ENCODE measurements around the gene TRIM73.
"Not testable (repeated sequence)": the region's sequence is repeated elsewhere in the genome, so short reads cannot be mapped to it uniquely, and the experiment has no call there.

TRIM73 gene

GRCh38 chr7:75395329-75395728 is at the start of gene TRIM73:
Gene TRIM73 (plus strand): TSS chr7:75395629. CDS start chr7:75398934, 3,305 bp downstream.
- H2AFZ ChIP-seq (ENCODE audit: low read length); H3K27me3 ChIP-seq (ENCODE audit: insufficient read depth, low read length, poor library complexity, severe bottlenecking); H3K9me3 ChIP-seq (ENCODE audit: insufficient read depth, low read depth, low read length); H3K36me3 ChIP-seq (ENCODE audit: insufficient read depth, low read length); H3K4me3 ChIP-seq (ENCODE audit: low read length, poor library complexity, severe bottlenecking); H3F3A ChIP-seq (ENCODE audit: low read depth); H4K20me1 ChIP-seq (ENCODE audit: insufficient read depth, low read length, poor library complexity, severe bottlenecking); H3K4me1 ChIP-seq (ENCODE audit: insufficient read depth, low read length, poor library complexity, severe bottlenecking); H3K9me2 ChIP-seq (replicated peaks; ENCODE audit: low read depth, low read length); H3K4me2 ChIP-seq (ENCODE audit: low read depth, low read length, poor library complexity, severe bottlenecking); H3K9ac ChIP-seq (ENCODE audit: low read depth, low read length, poor library complexity, severe bottlenecking); H3K79me2 ChIP-seq (ENCODE audit: insufficient read depth, low read length): not testable (repeated sequence)

GRCh38 chr7:75358671-75359541 is 36.5 kb upstream of the TRIM73 start:
- H3K9me3 ChIP-seq (ENCODE audit: insufficient read depth, low read depth, low read length); H3K27me3 ChIP-seq (ENCODE audit: insufficient read depth, low read length, poor library complexity, severe bottlenecking); H3K79me2 ChIP-seq (ENCODE audit: insufficient read depth, low read length); H3K4me2 ChIP-seq (ENCODE audit: low read depth, low read length, poor library complexity, severe bottlenecking); H2AFZ ChIP-seq (ENCODE audit: low read length); H3K9ac ChIP-seq (ENCODE audit: low read depth, low read length, poor library complexity, severe bottlenecking); H4K20me1 ChIP-seq (ENCODE audit: insufficient read depth, low read length, poor library complexity, severe bottlenecking); H3K36me3 ChIP-seq (ENCODE audit: insufficient read depth, low read length); H3K4me3 ChIP-seq (ENCODE audit: low read length, poor library complexity, severe bottlenecking); H3F3A ChIP-seq (ENCODE audit: low read depth); H3K4me1 ChIP-seq (ENCODE audit: insufficient read depth, low read length, poor library complexity, severe bottlenecking); H3K9me2 ChIP-seq (replicated peaks; ENCODE audit: low read depth, low read length): not testable (repeated sequence)

GRCh38 chr7:75359542-75359848 is 35.9 kb upstream of the TRIM73 start:
- H4K20me1 ChIP-seq (ENCODE audit: insufficient read depth, low read length, poor library complexity, severe bottlenecking); H3K9ac ChIP-seq (ENCODE audit: low read depth, low read length, poor library complexity, severe bottlenecking); H3K9me3 ChIP-seq (ENCODE audit: insufficient read depth, low read depth, low read length); H3K4me2 ChIP-seq (ENCODE audit: low read depth, low read length, poor library complexity, severe bottlenecking); H3K9me2 ChIP-seq (replicated peaks; ENCODE audit: low read depth, low read length); H2AFZ ChIP-seq (ENCODE audit: low read length); H3K4me3 ChIP-seq (ENCODE audit: low read length, poor library complexity, severe bottlenecking); H3K27me3 ChIP-seq (ENCODE audit: insufficient read depth, low read length, poor library complexity, severe bottlenecking); H3K4me1 ChIP-seq (ENCODE audit: insufficient read depth, low read length, poor library complexity, severe bottlenecking); H3K79me2 ChIP-seq (ENCODE audit: insufficient read depth, low read length); H3K36me3 ChIP-seq (ENCODE audit: insufficient read depth, low read length); H3F3A ChIP-seq (ENCODE audit: low read depth): not testable (repeated sequence)

- H3K9ac ChIP-seq (ENCODE audit: low read depth, low read length, poor library complexity, severe bottlenecking); H4K20me1 ChIP-seq (ENCODE audit: insufficient read depth, low read length, poor library complexity, severe bottlenecking); H3K36me3 ChIP-seq (ENCODE audit: insufficient read depth, low read length); H3K4me1 ChIP-seq (ENCODE audit: insufficient read depth, low read length, poor library complexity, severe bottlenecking); H3F3A ChIP-seq (ENCODE audit: low read depth); H3K4me2 ChIP-seq (ENCODE audit: low read depth, low read length, poor library complexity, severe bottlenecking); H3K79me2 ChIP-seq (ENCODE audit: insufficient read depth, low read length); H2AFZ ChIP-seq (ENCODE audit: low read length); H3K9me3 ChIP-seq (ENCODE audit: insufficient read depth, low read depth, low read length); H3K4me3 ChIP-seq (ENCODE audit: low read length, poor library complexity, severe bottlenecking); H3K9me2 ChIP-seq (replicated peaks; ENCODE audit: low read depth, low read length); H3K27me3 ChIP-seq (ENCODE audit: insufficient read depth, low read length, poor library complexity, severe bottlenecking): not testable (repeated sequence)
These were observed 31.4 kb upstream of the TRIM73 start for GRCh38 chr7:75364079-75364478.

- not testable (repeated sequence) for H3K4me3 ChIP-seq (ENCODE audit: low read length, poor library complexity, severe bottlenecking); H3K4me2 ChIP-seq (ENCODE audit: low read depth, low read length, poor library complexity, severe bottlenecking); H3F3A ChIP-seq (ENCODE audit: low read depth); H3K9me3 ChIP-seq (ENCODE audit: insufficient read depth, low read depth, low read length); H2AFZ ChIP-seq (ENCODE audit: low read length); H3K36me3 ChIP-seq (ENCODE audit: insufficient read depth, low read length); H3K9ac ChIP-seq (ENCODE audit: low read depth, low read length, poor library complexity, severe bottlenecking); H3K79me2 ChIP-seq (ENCODE audit: insufficient read depth, low read length); H3K4me1 ChIP-seq (ENCODE audit: insufficient read depth, low read length, poor library complexity, severe bottlenecking); H4K20me1 ChIP-seq (ENCODE audit: insufficient read depth, low read length, poor library complexity, severe bottlenecking); H3K27me3 ChIP-seq (ENCODE audit: insufficient read depth, low read length, poor library complexity, severe bottlenecking); H3K9me2 ChIP-seq (replicated peaks; ENCODE audit: low read depth, low read length)
These were observed 28.8 kb upstream of the TRIM73 start for GRCh38 chr7:75366643-75367042.

GRCh38 chr7:75367313-75367712 is 28.1 kb upstream of the TRIM73 start:
- H3K9me2 ChIP-seq (replicated peaks; ENCODE audit: low read depth, low read length); H2AFZ ChIP-seq (ENCODE audit: low read length): not testable (repeated sequence)

GRCh38 chr7:75374144-75374518 is 21.3 kb upstream of the TRIM73 start:
- not testable (repeated sequence) for H3K4me1 ChIP-seq (ENCODE audit: insufficient read depth, low read length, poor library complexity, severe bottlenecking); H3K79me2 ChIP-seq (ENCODE audit: insufficient read depth, low read length); H3K9ac ChIP-seq (ENCODE audit: low read depth, low read length, poor library complexity, severe bottlenecking); H3K9me3 ChIP-seq (ENCODE audit: insufficient read depth, low read depth, low read length); H3K9me2 ChIP-seq (replicated peaks; ENCODE audit: low read depth, low read length); H4K20me1 ChIP-seq (ENCODE audit: insufficient read depth, low read length, poor library complexity, severe bottlenecking); H3F3A ChIP-seq (ENCODE audit: low read depth); H2AFZ ChIP-seq (ENCODE audit: low read length); H3K4me3 ChIP-seq (ENCODE audit: low read length, poor library complexity, severe bottlenecking); H3K27me3 ChIP-seq (ENCODE audit: insufficient read depth, low read length, poor library complexity, severe bottlenecking); H3K4me2 ChIP-seq (ENCODE audit: low read depth, low read length, poor library complexity, severe bottlenecking); H3K36me3 ChIP-seq (ENCODE audit: insufficient read depth, low read length)

More at GRCh38 chr7:75367313-75367712, 28.1 kb upstream of the TRIM73 start:
- not testable (repeated sequence) for H3K4me2 ChIP-seq (ENCODE audit: low read depth, low read length, poor library complexity, severe bottlenecking); H3K9me3 ChIP-seq (ENCODE audit: insufficient read depth, low read depth, low read length); H4K20me1 ChIP-seq (ENCODE audit: insufficient read depth, low read length, poor library complexity, severe bottlenecking); H3K9ac ChIP-seq (ENCODE audit: low read depth, low read length, poor library complexity, severe bottlenecking); H3K27me3 ChIP-seq (ENCODE audit: insufficient read depth, low read length, poor library complexity, severe bottlenecking); H3K4me3 ChIP-seq (ENCODE audit: low read length, poor library complexity, severe bottlenecking); H3K4me1 ChIP-seq (ENCODE audit: insufficient read depth, low read length, poor library complexity, severe bottlenecking); H3K36me3 ChIP-seq (ENCODE audit: insufficient read depth, low read length); H3K79me2 ChIP-seq (ENCODE audit: insufficient read depth, low read length); H3F3A ChIP-seq (ENCODE audit: low read depth)
